H1 (cell line): ENCODE measurements around the gene PGM3. TPM values are rescaled to one million over a fixed set of nuclear protein-coding genes. Genes with fewer than 3 reads are reported as not detected.

ENCODE experiments used
- CTCF ChIA-PET: fragments of 300-600 bp; sonication (Branson Sonifier 250); formaldehyde crosslinking; loops from one replicate; lab custom pipeline; 2021; ENCODE audit not compliant: partially characterized antibody; lab: Charles Lee
- POLR2A ChIA-PET: fragments of 300-600 bp; sonication (Branson Sonifier 250); formaldehyde crosslinking; loops from one replicate; lab custom pipeline; 2021; ENCODE audit warnings: inconsistent platforms; ENCODE audit not compliant: partially characterized antibody; lab: Charles Lee
- DNase-seq, 2 experiments: peaks; one replicate each; pipeline versions ENCODE4 v3.0.0 to v3.0.0-alpha.2; 2010 to 2022; ENCODE audit warnings: low spot score in 2 of 2, low read depth in 1 of 2, mixed read lengths in 1 of 2
- FAIRE-seq: peaks from 2 replicates; lab custom pipeline; 2011; peaks lifted over from hg19 to GRCh38; lab: Jason Lieb, UNC
- H2AFZ ChIP-seq: 2 replicates; pipeline ENCODE4 v1.8.1; 2012; ENCODE audit warnings: low read length, inconsistent platforms
- H2AK5ac ChIP-seq: 2 replicates; pipeline ENCODE4 v1.6.1; 2013; ENCODE audit warnings: low read depth, low read length
- H2BK120ac ChIP-seq: replicated peaks from 2 replicates; pipeline ENCODE3; 2013; ENCODE audit warnings: low read depth, low read length, inconsistent platforms
- H2BK12ac ChIP-seq: 2 replicates; pipeline ENCODE4 v1.6.1; 2013; ENCODE audit warnings: low read depth, low read length
- H2BK15ac ChIP-seq: 2 replicates; pipeline ENCODE4 v1.6.1; 2013; ENCODE audit warnings: low read length
- H2BK20ac ChIP-seq: 2 replicates; pipeline ENCODE4 v1.6.1; 2013; ENCODE audit warnings: low read length
- H2BK5ac ChIP-seq: 2 replicates; pipeline ENCODE4 v1.6.1; 2013; ENCODE audit warnings: low read depth, low read length
- H3K14ac ChIP-seq: 2 replicates; pipeline ENCODE4 v1.6.1; 2013; ENCODE audit warnings: inconsistent platforms; ENCODE audit not compliant: insufficient read length
- H3K18ac ChIP-seq: 2 replicates; pipeline ENCODE4 v1.6.1; 2013; ENCODE audit warnings: low read length; ENCODE audit errors: extremely low read depth
- H3K23ac ChIP-seq: 2 replicates; pipeline ENCODE4 v1.6.1; 2013; ENCODE audit warnings: inconsistent platforms; ENCODE audit not compliant: insufficient read length
- H3K23me2 ChIP-seq: 2 replicates; pipeline ENCODE4 v1.6.1; 2013; ENCODE audit warnings: low read depth, low read length
- H3K27ac ChIP-seq: 2 replicates; pipeline ENCODE4 v1.6.1; 2011; ENCODE audit warnings: low read depth, low read length, inconsistent platforms
- H3K27me3 ChIP-seq, 4 experiments: replicated peaks in 1 of 4; 1 replicate in 1 of 4; 2 replicates in 3 of 4; pipeline versions ENCODE4 v1.6.1 to v1.8.1; 2011 to 2013; ENCODE audit warnings: low read length in 3 of 4, mild to moderate bottlenecking in 3 of 4, inconsistent platforms in 2 of 4, mixed read lengths in 2 of 4, moderate library complexity in 1 of 4; ENCODE audit not compliant: control insufficient read depth in 3 of 4, insufficient read depth in 3 of 4; ENCODE audit errors: extremely low read depth in 1 of 4
- H3K36me3 ChIP-seq, 4 experiments: 2 replicates each; pipeline versions ENCODE4 v1.6.1 to v1.8.1; 2011 to 2013; ENCODE audit warnings: mild to moderate bottlenecking in 4 of 4, low read length in 3 of 4, moderate library complexity in 2 of 4, control low read depth in 1 of 4, inconsistent platforms in 1 of 4; ENCODE audit not compliant: insufficient read depth in 4 of 4, control insufficient read depth in 2 of 4
- H3K4ac ChIP-seq: replicated peaks from 2 replicates; pipeline ENCODE3; 2013; ENCODE audit warnings: low read length, low read depth, mixed read lengths, inconsistent platforms; ENCODE audit not compliant: insufficient read length
- H3K4me1 ChIP-seq, 4 experiments: replicated peaks in 1 of 4; 1 replicate in 1 of 4; 2 replicates in 3 of 4; pipeline versions ENCODE4 v1.6.1 to v1.8.1; 2011 to 2013; ENCODE audit warnings: low read length in 3 of 4, inconsistent platforms in 2 of 4, mixed read lengths in 1 of 4; ENCODE audit not compliant: insufficient read depth in 4 of 4, control insufficient read depth in 3 of 4
- H3K4me2 ChIP-seq, 2 experiments: 2 replicates each; pipeline versions ENCODE4 v1.6.1 to v1.8.1; 2011 to 2013; ENCODE audit warnings: low read depth in 2 of 2, low read length in 2 of 2, control low read depth in 1 of 2, inconsistent platforms in 1 of 2, mild to moderate bottlenecking in 1 of 2; ENCODE audit not compliant: insufficient read depth in 1 of 2
- H3K4me3 ChIP-seq, 4 experiments: fragments of 200-600, 300-600 bp in 1 of 4; sonication (generic), shearing (Covaris generic), sonication (Bioruptor Twin) in 1 of 4; 2 replicates each; pipeline versions ENCODE4 v1.5.1 to v1.8.1; 2011 to 2016; ENCODE audit warnings: low read length in 4 of 4, low read depth in 3 of 4, control low read depth in 2 of 4, inconsistent platforms in 2 of 4, mild to moderate bottlenecking in 2 of 4, mixed read lengths in 1 of 4, moderate library complexity in 1 of 4; ENCODE audit not compliant: insufficient read depth in 2 of 4; ENCODE audit errors: extremely low read depth in 1 of 4
- H3K56ac ChIP-seq: replicated peaks from 2 replicates; pipeline ENCODE3; 2013; ENCODE audit warnings: low read depth, mild to moderate bottlenecking, mixed read lengths, low read length, inconsistent platforms; ENCODE audit not compliant: insufficient read length
- H3K79me1 ChIP-seq: 2 replicates; pipeline ENCODE4 v1.6.1; 2013; ENCODE audit warnings: low read depth, low read length, control low read depth
- H3K79me2 ChIP-seq, 2 experiments: 2 replicates each; pipeline versions ENCODE4 v1.6.1 to v1.8.1; 2012 to 2013; ENCODE audit warnings: low read length in 2 of 2, mild to moderate bottlenecking in 2 of 2, inconsistent platforms in 1 of 2; ENCODE audit not compliant: insufficient read depth in 2 of 2, control insufficient read depth in 1 of 2
- H3K9ac ChIP-seq, 4 experiments: replicated peaks in 1 of 4; 1 replicate in 1 of 4; 2 replicates in 3 of 4; pipeline versions ENCODE4 v1.6.1 to v1.8.1; 2011 to 2013; ENCODE audit warnings: low read depth in 3 of 4, low read length in 3 of 4, control low read depth in 2 of 4, mild to moderate bottlenecking in 2 of 4, moderate library complexity in 2 of 4, inconsistent platforms in 1 of 4; ENCODE audit errors: extremely low read depth in 1 of 4
- H3K9me3 ChIP-seq, 2 experiments: 2 replicates each; pipeline versions ENCODE4 v1.6.1 to v1.8.1; 2012 to 2013; ENCODE audit warnings: mild to moderate bottlenecking in 2 of 2, moderate library complexity in 2 of 2, control low read depth in 1 of 2, inconsistent platforms in 1 of 2, low read depth in 1 of 2, low read length in 1 of 2, mixed read lengths in 1 of 2; ENCODE audit not compliant: insufficient read depth in 2 of 2
- H4K20me1 ChIP-seq, 2 experiments: replicated peaks in 1 of 2; 2 replicates each; pipeline versions ENCODE3 to v1.8.1; 2011 to 2013; ENCODE audit warnings: inconsistent platforms in 2 of 2, low read length in 2 of 2, mild to moderate bottlenecking in 1 of 2; ENCODE audit not compliant: insufficient read depth in 2 of 2, control insufficient read depth in 1 of 2
- H4K5ac ChIP-seq: 2 replicates; pipeline ENCODE4 v1.6.1; 2013; ENCODE audit warnings: low read length, low read depth, mixed read lengths, inconsistent platforms; ENCODE audit not compliant: insufficient read length
- H4K8ac ChIP-seq: 2 replicates; pipeline ENCODE4 v1.8.0; 2013; ENCODE audit warnings: mild to moderate bottlenecking, moderate library complexity, low read length, inconsistent platforms; ENCODE audit not compliant: insufficient read depth; ENCODE audit errors: extremely low read depth
- H4K91ac ChIP-seq: replicated peaks from 2 replicates; pipeline ENCODE3; 2013; ENCODE audit warnings: low read length, mixed read lengths, inconsistent platforms; ENCODE audit not compliant: insufficient read length
- BACH1 ChIP-seq: IDR thresholded peaks from 2 replicates; pipeline ENCODE4 v1.6.1; 2012; ENCODE audit warnings: low read length, improper control_type of control experiment
- BRCA1 ChIP-seq: IDR thresholded peaks from 2 replicates; pipeline ENCODE4 v1.6.1; 2012; ENCODE audit warnings: low read depth, low read length, improper control_type of control experiment
- CREB1 ChIP-seq: IDR thresholded peaks from 2 replicates; pipeline ENCODE4 v1.6.1; 2012; ENCODE audit warnings: inconsistent platforms
- CTBP2 ChIP-seq: IDR thresholded peaks from 2 replicates; pipeline ENCODE4 v1.7.0; 2011; ENCODE audit warnings: borderline replicate concordance, mild to moderate bottlenecking, moderate library complexity, mixed read lengths, low read length; ENCODE audit not compliant: insufficient read depth, insufficient read length
- EZH2 ChIP-seq: fragments of 200-600 bp; sonication (generic); IDR thresholded peaks from 2 replicates; pipeline ENCODE4 v1.7.1; 2012; ENCODE audit warnings: low read depth, mild to moderate bottlenecking, moderate library complexity, low read length, inconsistent platforms; ENCODE audit not compliant: severe bottlenecking
- GTF2F1 ChIP-seq: IDR thresholded peaks from 2 replicates; pipeline ENCODE4 v1.6.1; 2012; ENCODE audit warnings: low read depth, low read length, improper control_type of control experiment, borderline replicate concordance
- JUN ChIP-seq: IDR thresholded peaks from 2 replicates; pipeline ENCODE4 v1.6.1; 2011; ENCODE audit warnings: low read depth, mild to moderate bottlenecking, improper control_type of control experiment, low read length
- NANOG ChIP-seq: IDR thresholded peaks from 2 replicates; pipeline ENCODE4 v1.6.1; 2011; ENCODE audit warnings: low read length, low read depth, mild to moderate bottlenecking, inconsistent platforms; ENCODE audit not compliant: insufficient read depth, poor library complexity, severe bottlenecking
- RXRA ChIP-seq: IDR thresholded peaks from 2 replicates; pipeline ENCODE4 v1.6.1; 2011; ENCODE audit warnings: low read depth, mild to moderate bottlenecking, low read length, moderate library complexity; ENCODE audit not compliant: insufficient read depth
- TAF1 ChIP-seq: IDR thresholded peaks from 2 replicates; pipeline ENCODE4 v1.6.1; 2011; ENCODE audit warnings: mild to moderate bottlenecking, low read depth, low read length
- TCF12 ChIP-seq: IDR thresholded peaks from 2 replicates; pipeline ENCODE4 v1.6.1; 2011; ENCODE audit warnings: low read depth, mild to moderate bottlenecking, low read length
- WGBS, 2 experiments: shearing (Covaris generic) in 1 of 2; methylation state at CpG; one replicate each; pipeline versions ENCODE4 v1.1.6 to v1.1.7; 2013 to 2015; ENCODE audit warnings: low lambda C conversion rate in 2 of 2, mixed read lengths in 2 of 2, inconsistent platforms in 1 of 2, low coverage in 1 of 2, missing lambda C conversion rate in 1 of 2; ENCODE audit not compliant: insufficient replicate concordance in 2 of 2, insufficient coverage in 1 of 2, insufficient read length in 1 of 2; ENCODE audit errors: extremely low coverage in 1 of 2, missing lambda C conversion rate in 1 of 2; 5-methylcytosine and 5-hydroxymethylcytosine counted together
- polyA plus RNA-seq, 7 experiments: library from polyadenylated mRNA; depleted of rRNA in 3 of 7; stranded (reverse) in 5 of 7; unstranded in 2 of 7; fragments of >200 nt in 5 of 7; fragments of 200-250 nt in 2 of 7; gene quantifications; 1 replicate in 5 of 7; 2 replicates in 1 of 7; 4 replicates in 1 of 7; pipeline versions ENCODE4 v1.2.1 to v1.2.3, GENCODE V29; 2011 to 2013; ENCODE audit warnings: missing spikeins in 2 of 7, mixed read lengths in 2 of 7
- total RNA-seq: library from RNA; stranded (reverse); fragmentation: NEBNext Ultra II Directional; extraction: Animal tissue kit (Norgen Biotek cat#: 25700); gene quantifications from 2 replicates; pipeline ENCODE4 v1.2.1, GENCODE V29; 2021

Gene PGM3
- total and polyA plus RNA-seq, 2 of the 8 experiments (the other 6 are each of a cell fraction or from before 2014, with no cell fraction given) = 14.5 to 60.5 TPM

- H3K27ac ChIP-seq = no peak overlapping the region
- H3K9ac ChIP-seq = no peak overlapping the region
- no peak overlapping the region for H3K23ac ChIP-seq
- no peak overlapping the region for H3K4me3 ChIP-seq
- H2AK5ac ChIP-seq = no peak overlapping the region
- no peak overlapping the region for H3K4me2 ChIP-seq
- TF ChIP-seq BRCA1 = no peak
- TF ChIP-seq EZH2 = no peak
- no peak for TF ChIP-seq CTBP2
- no peak for TF ChIP-seq GTF2F1
- no peak for TF ChIP-seq TAF1
- no peak for TF ChIP-seq TCF12
- TF ChIP-seq JUN = no peak
- no peak for TF ChIP-seq CREB1
- TF ChIP-seq NANOG = no peak
- TF ChIP-seq RXRA = no peak
- no peak for TF ChIP-seq BACH1
- no peaks in the 10 kb centered on the region for H3K23me2 ChIP-seq
- WGBS, 2 experiments = 90% methylated on average over 1 of the region's 1 CpG; no CpG with 5 or more reads in 1 of the 2 experiments
- H3K79me2 ChIP-seq = no peaks in the 10 kb centered on the region
- H3K36me3 ChIP-seq = peaks cover 0 to 20% (median 0%) of the 10 kb centered on the region in 4 experiments; a peak in 1 of 8 replicates
- no peak overlapping the region for H3K56ac ChIP-seq
- H3K79me1 ChIP-seq = no peaks in the 10 kb centered on the region
- H4K8ac ChIP-seq = no peak overlapping the region
- H3K14ac ChIP-seq = no peak overlapping the region
- no peak overlapping the region for H4K91ac ChIP-seq
- H2BK5ac ChIP-seq = no peak overlapping the region
- H4K20me1 ChIP-seq = no peaks in the 10 kb centered on the region
- no peak overlapping the region for H2BK120ac ChIP-seq
- no peaks in the 10 kb centered on the region for H3K4me1 ChIP-seq
- H2BK20ac ChIP-seq = no peak overlapping the region
- DNase-seq (no peak), FAIRE-seq (no peak)
- ChIA-PET CTCF (no interaction called here), POLR2A (no interaction called here)
- H2BK12ac ChIP-seq = no peak overlapping the region
- H3K27me3 ChIP-seq = no peaks in the 10 kb centered on the region
- no peak overlapping the region for H2AFZ ChIP-seq
- H3K18ac ChIP-seq = no peak overlapping the region
- no peak overlapping the region for H4K5ac ChIP-seq
- H3K4ac ChIP-seq = no peak overlapping the region
- H3K9me3 ChIP-seq = no peaks in the 10 kb centered on the region
- H2BK15ac ChIP-seq = no peak overlapping the region
Observed at GRCh38 chr6:83117802-83118201, 75.3 kb downstream of the PGM3 start.
